NK-92 (cell line): ENCODE results near the gene OGFOD3.
"Not testable (repeated sequence)": the region's sequence is repeated elsewhere in the genome, so short reads cannot be mapped to it uniquely, and the experiment has no call there.

Experiments used
- DNase-seq: peaks from one replicate; lab custom pipeline; 2025; ENCODE audit not compliant: unreplicated experiment; lab: John Stamatoyannopoulos, UW

The OGFOD3 gene

GRCh38 chr17:82356845-82357355 is 61.5 kb downstream of the OGFOD3 start:
- DNase-seq = no peak

- no peak for DNase-seq
Observed at GRCh38 chr17:82355770-82356427, 62.5 kb downstream of the OGFOD3 start.

- no peak for DNase-seq
Observed at GRCh38 chr17:82354804-82355308, 63.5 kb downstream of the OGFOD3 start.

- DNase-seq = no peak
Observed at GRCh38 chr17:82353484-82353883, 64.9 kb downstream of the OGFOD3 start.

GRCh38 chr17:82351713-82352488 is 66.5 kb downstream of the OGFOD3 start:
- no peak for DNase-seq

- no peak for DNase-seq
Observed at GRCh38 chr17:82351254-82351712, 67.1 kb downstream of the OGFOD3 start.

GRCh38 chr17:82350182-82351030 is 68.0 kb downstream of the OGFOD3 start:
- DNase-seq = no peak

GRCh38 chr17:82349287-82349701 is 69.1 kb downstream of the OGFOD3 start:
- no peak for DNase-seq

GRCh38 chr17:82348866-82349265 is 69.5 kb downstream of the OGFOD3 start:
- DNase-seq = no peak

GRCh38 chr17:82348434-82348833 is 70.0 kb downstream of the OGFOD3 start:
- DNase-seq = no peak

- not testable (repeated sequence) for DNase-seq
Observed at GRCh38 chr17:82347994-82348393, 70.4 kb downstream of the OGFOD3 start.

GRCh38 chr17:82346342-82347300 is 71.8 kb downstream of the OGFOD3 start:
- DNase-seq = no peak

- DNase-seq = no peak
Observed at GRCh38 chr17:82345151-82345976, 73.0 kb downstream of the OGFOD3 start.

GRCh38 chr17:82344175-82344907 is 74.0 kb downstream of the OGFOD3 start:
- no peak for DNase-seq

GRCh38 chr17:82343560-82343959 is 74.8 kb downstream of the OGFOD3 start:
- no peak for DNase-seq

- DNase-seq = no peak
Observed at GRCh38 chr17:82342361-82343079, 75.9 kb downstream of the OGFOD3 start.

GRCh38 chr17:82339634-82340580 is 78.5 kb downstream of the OGFOD3 start:
- DNase-seq = no peak
